Thoracic aorta (tissue), 2 donors: ENCODE results near the gene OR2A5. TPM values are rescaled to one million over a fixed set of nuclear protein-coding genes. Genes with fewer than 3 reads are reported as not detected.

Source experiments
- ATAC-seq: fragments of 150-250 bp; one replicate; pipeline ENCODE4 v1.8.0; 2017; ENCODE audit warnings: low read depth; ENCODE audit not compliant: insufficient number of reproducible peaks, low FRiP score
- DNase-seq: peaks from one replicate; pipeline ENCODE4 v3.0.0-alpha.2; 2020; ENCODE audit warnings: low spot score
- H3K27ac ChIP-seq, 2 donors: fragments of 200-600 bp; sonication (generic); 1 replicate in 1 of 2; 2 replicates in 1 of 2; pipeline ENCODE4 v1.5.1; 2016; ENCODE audit warnings: mild to moderate bottlenecking in 2 of 2, moderate library complexity in 2 of 2
- H3K27me3 ChIP-seq: fragments of 200-600 bp; sonication (generic); replicated peaks from 2 replicates; pipeline ENCODE4 v1.6.0; 2016; ENCODE audit warnings: mild to moderate bottlenecking; ENCODE audit not compliant: insufficient read depth
- H3K36me3 ChIP-seq: fragments of 200-600 bp; sonication (generic); one replicate; pipeline ENCODE4 v1.5.1; 2016
- H3K4me1 ChIP-seq, 2 donors: fragments of 200-600 bp; sonication (generic); 1 replicate in 1 of 2; 2 replicates in 1 of 2; pipeline versions ENCODE4 v1.5.1 to v1.6.0; 2016; ENCODE audit warnings: low read depth in 2 of 2, mild to moderate bottlenecking in 1 of 2; ENCODE audit not compliant: control insufficient read depth in 1 of 2
- H3K4me3 ChIP-seq: fragments of 200-600 bp; sonication (generic); 2 replicates; pipeline ENCODE4 v1.5.1; 2016; ENCODE audit warnings: mild to moderate bottlenecking
- H3K9me3 ChIP-seq: fragments of 200-600 bp; sonication (generic); 2 replicates; pipeline ENCODE4 v1.5.1; 2016
- CTCF ChIP-seq: fragments of 200-600 bp; sonication (generic); IDR thresholded peaks from one replicate; pipeline ENCODE4 v1.5.1; 2019; ENCODE audit warnings: antibody characterized with exemption
- total RNA-seq, 2 donors: library from RNA; depleted of rRNA; stranded (reverse); fragments of >200 nt; gene quantifications; one replicate each; pipeline versions ENCODE4 v1.1.0 to v1.2.3, GENCODE V29; 2016

OR2A5 gene
- total RNA-seq, 2 donors from 2014 or later, result not detected

GRCh38 chr7:144069953-144070352 is 21.2 kb downstream of the OR2A5 start:
- Histone ChIP-seq H3K4me1 (no peaks in the 10 kb centered on the region), H3K36me3 (no peaks in the 10 kb centered on the region), H3K4me3 (no peak overlapping the region), H3K27ac (no peak overlapping the region), H3K27me3 (no peaks in the 10 kb centered on the region), H3K9me3 (no peaks in the 10 kb centered on the region)
- TF ChIP-seq CTCF, result no peak
- ATAC-seq (no peak), DNase-seq (no peak)

- H3K27me3 ChIP-seq, result no peaks in the 10 kb centered on the region
- H3K4me1 ChIP-seq, result no peaks in the 10 kb centered on the region
- no peak overlapping the region for H3K4me3 ChIP-seq
- H3K27ac ChIP-seq, result no peak overlapping the region
- DNase-seq (no peak), ATAC-seq (no peak)
- H3K36me3 ChIP-seq, result no peaks in the 10 kb centered on the region
- no peak for TF ChIP-seq CTCF
- no peaks in the 10 kb centered on the region for H3K9me3 ChIP-seq
Observed at GRCh38 chr7:144074374-144074773, 25.6 kb downstream of the OR2A5 start.

GRCh38 chr7:144085978-144086377 is 37.2 kb downstream of the OR2A5 start, which contains the start of gene OR2A12:
TSS of gene OR2A12 (plus strand) at chr7:144086278. CDS start at chr7:144095108, 8,830 bp downstream.
- DNase-seq (no peak), ATAC-seq (no peak)
- Histone ChIP-seq H3K9me3 (peaks cover 4% of the 10 kb centered on the region), H3K4me1 (peaks cover 0 to 6% of the 10 kb centered on the region in 2 donors), H3K27me3 (no peaks in the 10 kb centered on the region), H3K27ac (no peak within 1 kb of the TSS), H3K4me3 (no peak within 1 kb of the TSS), H3K36me3 (no peaks in the 10 kb centered on the region)
- TF ChIP-seq CTCF, result no peak

GRCh38 chr7:144086730-144087129 is 38.0 kb downstream of the OR2A5 start:
- Histone ChIP-seq H3K27ac (no peak overlapping the region), H3K4me3 (no peak overlapping the region), H3K4me1 (peaks cover 0 to 6% of the 10 kb centered on the region in 2 donors), H3K36me3 (no peaks in the 10 kb centered on the region), H3K27me3 (no peaks in the 10 kb centered on the region), H3K9me3 (peaks cover 7% of the 10 kb centered on the region)
- ATAC-seq (no peak), DNase-seq (no peak)
- TF ChIP-seq CTCF, result no peak

- Histone ChIP-seq H3K4me1 (peaks cover 0 to 6% of the 10 kb centered on the region in 2 donors), H3K27me3 (no peaks in the 10 kb centered on the region), H3K4me3 (no peak overlapping the region), H3K27ac (no peak overlapping the region), H3K36me3 (no peaks in the 10 kb centered on the region), H3K9me3 (peaks cover 7% of the 10 kb centered on the region)
- DNase-seq, result no peak
- no peak for ATAC-seq
- TF ChIP-seq CTCF, result no peak
Observed at GRCh38 chr7:144087230-144087629, 38.5 kb downstream of the OR2A5 start.
